K562 (cell line): Measurements from ENCODE around the gene PDCD6IP. TPM values are rescaled to one million over a fixed set of nuclear protein-coding genes. Genes with fewer than 3 reads are reported as not detected.

Source experiments
- CSDE1 ChIP-seq, 2 experiments: fragments of 450-650 bp; IDR thresholded peaks; 2 replicates each; pipeline ENCODE4 v1.6.1; 2016; ENCODE audit warnings: mild to moderate bottlenecking in 1 of 2
- E2F1 ChIP-seq: sonication (generic); formaldehyde crosslinking; IDR thresholded peaks from 2 replicates; pipeline ENCODE4 v1.8.1; 2023; ENCODE audit warnings: mild to moderate bottlenecking, missing genetic modification reagents, moderate library complexity
- E2F3 ChIP-seq: fragments of 250-450 bp; sonication (Bioruptor Pico); IDR thresholded peaks from 2 replicates; pipeline ENCODE4 v1.4.0; 2020; ENCODE audit warnings: mild to moderate bottlenecking
- GABPA ChIP-seq: fragments of 200-800 bp; sonication (Bioruptor generic); conservative IDR thresholded peaks from 2 replicates; pipeline ENCODE4 v1.6.1; 2016; ENCODE audit warnings: low read depth, missing genetic modification characterization, missing compliant biosample characterization
- GABPB1 ChIP-seq: sonication (generic); formaldehyde crosslinking; IDR thresholded peaks from 2 replicates; pipeline ENCODE4 v1.8.0; 2022; ENCODE audit warnings: mild to moderate bottlenecking, missing genetic modification reagents
- NCOA6 ChIP-seq: fragments of 450-650 bp; IDR thresholded peaks from 2 replicates; pipeline ENCODE4 v1.6.1; 2017; ENCODE audit warnings: mild to moderate bottlenecking
- NFIX ChIP-seq: fragments of 250-450 bp; sonication (Bioruptor Pico); IDR thresholded peaks from 2 replicates; pipeline ENCODE4 v1.4.0; 2020; ENCODE audit warnings: low read depth, mild to moderate bottlenecking, moderate library complexity
- NFRKB ChIP-seq: fragments of 450-650 bp; IDR thresholded peaks from 2 replicates; pipeline ENCODE4 v1.6.1; 2016; ENCODE audit warnings: low read depth
- NR1H2 ChIP-seq: sonication (generic); formaldehyde crosslinking; IDR thresholded peaks from 2 replicates; pipeline ENCODE4 v1.4.0; 2020; ENCODE audit warnings: mild to moderate bottlenecking, missing genetic modification reagents
- PRPF4 ChIP-seq: fragments of 200-400 bp; formaldehyde crosslinking; IDR thresholded peaks from one replicate; pipeline ENCODE4 v1.6.1; 2017; ENCODE audit warnings: low read length, low read depth, mild to moderate bottlenecking; ENCODE audit not compliant: insufficient read depth, poor library complexity, severe bottlenecking
- RAD21 ChIP-seq, 2 experiments: fragments of 250-450 bp in 1 of 2; fragments of 450-650 bp in 1 of 2; sonication (Bioruptor Pico) in 1 of 2; formaldehyde crosslinking in 1 of 2; IDR thresholded peaks in 1 of 2; conservative IDR thresholded peaks in 1 of 2; 2 replicates each; pipeline versions ENCODE4 v1.4.0 to v1.8.0; 2020 to 2022; ENCODE audit warnings: mild to moderate bottlenecking in 2 of 2, moderate library complexity in 1 of 2
- RB1 ChIP-seq: fragments of 450-650 bp; IDR thresholded peaks from 2 replicates; pipeline ENCODE4 v1.6.1; 2017; ENCODE audit warnings: low read depth, mild to moderate bottlenecking
- RCOR1 ChIP-seq, 2 experiments: IDR thresholded peaks; 2 replicates each; pipeline ENCODE4 v1.6.1; 2012; ENCODE audit warnings: low read depth in 2 of 2, low read length in 2 of 2, borderline replicate concordance in 1 of 2, improper control_type of control experiment in 1 of 2
- RFX7 ChIP-seq: fragments of 250-450 bp; sonication (Bioruptor Pico); IDR thresholded peaks from 2 replicates; pipeline ENCODE4 v1.5.1; 2021; ENCODE audit warnings: mild to moderate bottlenecking
- ZFP30 ChIP-seq: fragments of 250-450 bp; sonication (Bioruptor Pico); IDR thresholded peaks from 2 replicates; pipeline ENCODE4 v1.8.0; 2022; ENCODE audit warnings: moderate library complexity, mild to moderate bottlenecking, inconsistent platforms, borderline replicate concordance
- ZFP91 ChIP-seq: sonication (generic); formaldehyde crosslinking; IDR thresholded peaks from 2 replicates; pipeline ENCODE4 v1.8.0; 2022; ENCODE audit warnings: mild to moderate bottlenecking, missing genetic modification reagents
- ZNF239 ChIP-seq: fragments of 250-450 bp; sonication (Bioruptor Pico); IDR thresholded peaks from 2 replicates; pipeline ENCODE4 v1.4.0; 2020; ENCODE audit warnings: mild to moderate bottlenecking
- ZNF644 ChIP-seq: fragments of 200-800 bp; sonication (Bioruptor generic); IDR thresholded peaks from 2 replicates; pipeline ENCODE4 v1.6.1; 2016; ENCODE audit warnings: low read depth, missing genetic modification characterization, missing compliant biosample characterization
- ZNF699 ChIP-seq: fragments of 250-450 bp; sonication (Bioruptor Pico); IDR thresholded peaks from 2 replicates; pipeline ENCODE4 v1.8.0; 2021; ENCODE audit warnings: mild to moderate bottlenecking, moderate library complexity; ENCODE audit not compliant: insufficient replicate concordance
- ZNF707 ChIP-seq: fragments of 250-450 bp; sonication (Bioruptor Pico); conservative IDR thresholded peaks from 2 replicates; pipeline ENCODE4 v1.8.0; 2022; ENCODE audit warnings: inconsistent platforms, mild to moderate bottlenecking, moderate library complexity
- ZNF75A ChIP-seq: fragments of 450-650 bp; formaldehyde crosslinking; IDR thresholded peaks from 2 replicates; pipeline ENCODE4 v1.4.0; 2020; ENCODE audit warnings: mild to moderate bottlenecking
- polyA plus RNA-seq, 8 experiments: library from polyadenylated mRNA; depleted of rRNA in 4 of 8; stranded (reverse) in 5 of 8; unstranded in 3 of 8; fragments of >200 nt; fragmentation: Nextera tagmentation in 2 of 8; fragmentation: Illumina TruSeq in 1 of 8; extraction: Ambion mirVana in 2 of 8; extraction: Trizol in 1 of 8; gene quantifications; 2 replicates each; pipeline versions ENCODE4 v1.2.1 to v1.2.3, GENCODE V29; 2011 to 2014; ENCODE audit warnings: inconsistent platforms in 1 of 8, missing spikeins in 1 of 8
- total RNA-seq, 7 experiments: library from RNA; depleted of rRNA in 6 of 7; stranded (reverse); fragments of >200 nt in 6 of 7; fragmentation: Illumina TruSeq in 2 of 7; extraction: Trizol in 2 of 7; gene quantifications; 2 replicates each; pipeline versions ENCODE4 v1.2.1 to v1.2.3, GENCODE V29; 2011 to 2021; ENCODE audit warnings: low replicate concordance in 1 of 7
- TF ChIP-seq, protein P1 (sequence below): sonication (generic); formaldehyde crosslinking; IDR thresholded peaks from 2 replicates; pipeline ENCODE4 v1.9.0; 2022; ENCODE audit warnings: mild to moderate bottlenecking, missing genetic modification reagents
- TF ChIP-seq, protein P2 (sequence below): fragments of 150-350 bp; IDR thresholded peaks from 2 replicates; pipeline ENCODE4 v1.6.1; 2014; ENCODE audit warnings: low read depth, mild to moderate bottlenecking, low read length, borderline replicate concordance

PDCD6IP gene
- total and polyA plus RNA-seq, 9 of the 15 experiments (the other 6 are each of a cell fraction or from before 2014, with no cell fraction given) = 40.2 to 302 (median 122) TPM

- TF ChIP-seq E2F1 (CRISPR knock-in tag) (no peak), ZFP91 (CRISPR knock-in tag) (no peak), RFX7 (CRISPR knock-in tag) (no peak), NFRKB (no peak), E2F3 (CRISPR knock-in tag) (no peak), ZNF75A (no peak), GABPA (tag) (no peak), CSDE1 (IDR thresholded peaks at IDR 0.05) (no peak), GABPB1 (CRISPR knock-in tag) (no peak), RAD21 (CRISPR knock-in tag; conservative IDR thresholded peaks at IDR 0.05 in 1 of 2, IDR thresholded peaks at IDR 0.05 in 1 of 2) (peak in 1 of 2 experiments; percentile 34; a peak in 1 of 4 replicates), NFIX (no peak), ZFP30 (CRISPR knock-in tag) (no peak), ZNF699 (CRISPR knock-in tag) (no peak), NR1H2 (CRISPR knock-in tag) (no peak), PRPF4 (no peak), ZNF239 (CRISPR knock-in tag) (no peak), RB1 (peak; percentile 52; the same call in 1 of the 2 replicates), NCOA6 (0 out of 2 replicates have a peak, but pooled peaks have one; percentile 25), ZNF644 (tag) (peak; percentile 76; the same call in 1 of the 2 replicates), ZNF707 (no peak), RCOR1 (IDR thresholded peaks at IDR 0.05; ENCODE audit: borderline replicate concordance in 1 of 2, low read depth in 2 of 2, low read length in 2 of 2) (peak; percentile 71 to 95; a peak in 3 of 4 replicates)
- TF ChIP-seq, protein P1, sequence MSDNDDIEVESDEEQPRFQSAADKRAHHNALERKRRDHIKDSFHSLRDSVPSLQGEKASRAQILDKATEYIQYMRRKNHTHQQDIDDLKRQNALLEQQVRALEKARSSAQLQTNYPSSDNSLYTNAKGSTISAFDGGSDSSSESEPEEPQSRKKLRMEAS (CRISPR knock-in tag) = no peak
- TF ChIP-seq, protein P2, sequence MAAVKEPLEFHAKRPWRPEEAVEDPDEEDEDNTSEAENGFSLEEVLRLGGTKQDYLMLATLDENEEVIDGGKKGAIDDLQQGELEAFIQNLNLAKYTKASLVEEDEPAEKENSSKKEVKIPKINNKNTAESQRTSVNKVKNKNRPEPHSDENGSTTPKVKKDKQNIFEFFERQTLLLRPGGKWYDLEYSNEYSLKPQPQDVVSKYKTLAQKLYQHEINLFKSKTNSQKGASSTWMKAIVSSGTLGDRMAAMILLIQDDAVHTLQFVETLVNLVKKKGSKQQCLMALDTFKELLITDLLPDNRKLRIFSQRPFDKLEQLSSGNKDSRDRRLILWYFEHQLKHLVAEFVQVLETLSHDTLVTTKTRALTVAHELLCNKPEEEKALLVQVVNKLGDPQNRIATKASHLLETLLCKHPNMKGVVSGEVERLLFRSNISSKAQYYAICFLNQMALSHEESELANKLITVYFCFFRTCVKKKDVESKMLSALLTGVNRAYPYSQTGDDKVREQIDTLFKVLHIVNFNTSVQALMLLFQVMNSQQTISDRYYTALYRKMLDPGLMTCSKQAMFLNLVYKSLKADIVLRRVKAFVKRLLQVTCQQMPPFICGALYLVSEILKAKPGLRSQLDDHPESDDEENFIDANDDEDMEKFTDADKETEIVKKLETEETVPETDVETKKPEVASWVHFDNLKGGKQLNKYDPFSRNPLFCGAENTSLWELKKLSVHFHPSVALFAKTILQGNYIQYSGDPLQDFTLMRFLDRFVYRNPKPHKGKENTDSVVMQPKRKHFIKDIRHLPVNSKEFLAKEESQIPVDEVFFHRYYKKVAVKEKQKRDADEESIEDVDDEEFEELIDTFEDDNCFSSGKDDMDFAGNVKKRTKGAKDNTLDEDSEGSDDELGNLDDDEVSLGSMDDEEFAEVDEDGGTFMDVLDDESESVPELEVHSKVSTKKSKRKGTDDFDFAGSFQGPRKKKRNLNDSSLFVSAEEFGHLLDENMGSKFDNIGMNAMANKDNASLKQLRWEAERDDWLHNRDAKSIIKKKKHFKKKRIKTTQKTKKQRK = no peak
These were observed 116.4 kb downstream of the PDCD6IP start (continued) for GRCh38 chr3:33914731-33915379.
